ENCODE data around the gene FOXF2.

The FOXF2 gene

DNA sequence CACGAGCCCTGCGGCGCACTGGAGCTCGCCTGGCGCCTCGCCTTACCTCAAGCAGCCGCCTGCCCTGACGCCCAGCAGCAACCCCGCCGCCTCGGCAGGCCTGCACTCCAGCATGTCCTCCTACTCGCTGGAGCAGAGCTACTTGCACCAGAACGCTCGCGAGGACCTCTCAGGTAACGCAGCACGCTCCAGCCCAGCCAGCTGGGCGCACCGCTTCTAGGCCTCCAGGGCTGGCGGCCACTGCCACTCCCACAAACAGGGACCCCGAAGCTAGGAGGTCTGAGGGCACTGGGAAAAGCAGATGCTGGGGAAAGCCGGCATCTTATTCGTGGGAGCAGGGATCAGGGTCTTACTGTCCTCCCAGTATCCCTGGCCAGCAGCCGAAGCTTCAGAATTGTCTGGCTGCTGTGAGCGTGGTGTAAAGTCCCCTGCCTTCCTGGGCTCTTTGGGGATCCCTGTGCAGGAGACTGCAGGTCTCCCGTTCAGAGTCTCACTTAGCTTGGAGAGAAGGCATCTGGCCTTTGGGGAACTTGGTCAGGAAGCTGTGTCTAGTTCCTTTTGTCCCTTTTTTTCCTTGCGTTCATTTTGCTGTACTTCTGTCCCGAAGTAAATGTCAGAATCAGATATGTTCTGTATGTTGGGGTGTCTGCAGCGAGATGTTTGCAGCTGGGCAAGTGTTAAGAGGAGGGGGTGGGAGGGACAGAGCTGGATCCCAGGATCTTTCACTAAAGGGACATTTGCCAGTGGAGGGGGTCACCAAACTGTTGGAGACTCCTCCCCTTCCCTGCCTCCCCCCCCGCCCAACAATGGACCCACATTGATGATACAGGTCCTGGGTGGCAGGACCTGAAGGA lies 1.8 kb downstream of the FOXF2 start:
- Histone ChIP-seq H3K36me3 (ENCODE audit: control insufficient read depth, insufficient read depth, low read length) (no peaks in the 10 kb centered on the region), H3K27me3 (replicated peaks; ENCODE audit: control insufficient read depth, insufficient read depth, low read length) (peaks cover 3% of the 10 kb centered on the region), H3K4me3 (replicated peaks; ENCODE audit: low read depth, low read length) (no peak overlapping the region)
- TF ChIP-seq, protein P1, sequence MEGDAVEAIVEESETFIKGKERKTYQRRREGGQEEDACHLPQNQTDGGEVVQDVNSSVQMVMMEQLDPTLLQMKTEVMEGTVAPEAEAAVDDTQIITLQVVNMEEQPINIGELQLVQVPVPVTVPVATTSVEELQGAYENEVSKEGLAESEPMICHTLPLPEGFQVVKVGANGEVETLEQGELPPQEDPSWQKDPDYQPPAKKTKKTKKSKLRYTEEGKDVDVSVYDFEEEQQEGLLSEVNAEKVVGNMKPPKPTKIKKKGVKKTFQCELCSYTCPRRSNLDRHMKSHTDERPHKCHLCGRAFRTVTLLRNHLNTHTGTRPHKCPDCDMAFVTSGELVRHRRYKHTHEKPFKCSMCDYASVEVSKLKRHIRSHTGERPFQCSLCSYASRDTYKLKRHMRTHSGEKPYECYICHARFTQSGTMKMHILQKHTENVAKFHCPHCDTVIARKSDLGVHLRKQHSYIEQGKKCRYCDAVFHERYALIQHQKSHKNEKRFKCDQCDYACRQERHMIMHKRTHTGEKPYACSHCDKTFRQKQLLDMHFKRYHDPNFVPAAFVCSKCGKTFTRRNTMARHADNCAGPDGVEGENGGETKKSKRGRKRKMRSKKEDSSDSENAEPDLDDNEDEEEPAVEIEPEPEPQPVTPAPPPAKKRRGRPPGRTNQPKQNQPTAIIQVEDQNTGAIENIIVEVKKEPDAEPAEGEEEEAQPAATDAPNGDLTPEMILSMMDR (IDR thresholded peaks at IDR 0.05; ENCODE audit: insufficient read depth, low read length, poor library complexity, severe bottlenecking): no peak
- no peak for DNase-seq (ENCODE audit: extremely low read depth, insufficient read length)

DNA sequence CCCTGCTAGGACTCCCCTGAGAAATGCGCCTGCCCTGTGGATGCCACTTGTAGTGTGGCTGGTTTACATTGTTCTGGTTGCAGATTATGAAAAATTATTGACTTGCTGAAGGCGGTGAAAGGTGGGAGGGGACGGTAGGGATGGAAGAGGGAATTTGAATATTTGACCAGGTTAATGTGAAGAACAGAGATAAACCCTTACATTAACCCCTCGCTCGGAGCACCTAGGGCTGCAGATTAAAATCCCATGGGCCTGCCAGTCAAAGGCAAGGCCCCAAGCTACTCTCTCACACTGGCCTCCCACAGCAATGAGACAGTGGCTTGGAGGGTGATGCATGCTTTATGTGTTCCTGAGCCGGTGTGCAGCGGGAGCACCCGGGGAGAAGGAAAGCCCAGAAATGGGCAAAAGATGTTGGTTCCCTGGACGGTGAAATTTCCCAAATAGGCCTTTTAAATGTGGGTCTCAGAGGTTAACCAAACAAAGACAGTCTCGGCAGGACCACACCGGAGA lies 2.5 kb downstream of the FOXF2 start:
- no peak overlapping the region for H3K4me3 ChIP-seq (replicated peaks; ENCODE audit: low read depth, low read length)

DNA sequence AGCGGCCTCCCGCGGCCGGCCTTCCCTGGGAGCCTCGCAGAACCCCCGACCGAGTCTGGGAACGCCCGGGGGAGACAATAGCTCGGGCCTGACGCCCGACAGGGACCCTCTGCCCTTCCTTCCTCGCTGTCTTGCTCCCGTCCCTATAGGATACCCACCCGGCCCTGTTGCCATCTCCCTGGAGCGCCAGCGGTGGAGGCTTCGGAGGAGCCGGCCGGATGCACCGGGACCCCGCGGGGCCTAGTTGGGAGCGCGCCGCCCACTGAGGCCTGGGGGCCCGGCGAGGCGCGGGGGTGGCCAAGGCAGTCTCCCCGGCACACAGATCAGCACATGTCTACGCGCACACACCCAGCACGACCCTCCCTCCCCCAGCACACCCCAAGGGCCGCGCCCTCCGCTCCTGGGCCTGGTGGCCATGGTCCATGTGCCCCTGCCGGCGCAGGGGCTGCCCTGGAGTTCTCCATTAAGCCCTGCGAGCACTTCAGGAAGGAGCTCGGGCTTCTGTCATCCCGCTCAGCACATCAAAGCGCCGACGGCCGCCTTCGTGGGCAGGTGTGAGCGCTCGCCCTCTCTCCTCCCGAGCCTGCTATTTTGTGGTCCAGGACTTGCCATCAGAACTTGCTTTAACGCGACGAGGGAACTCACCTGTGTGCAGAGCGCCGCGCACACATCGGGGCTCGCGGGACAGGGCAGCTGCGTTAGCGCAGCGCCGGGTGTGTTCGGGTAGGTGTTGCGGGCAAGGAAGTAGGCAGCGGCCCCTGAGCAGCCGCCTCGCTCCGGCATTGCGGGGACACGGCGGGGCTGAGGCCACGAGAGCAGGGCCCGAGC lies 3.7 kb downstream of the FOXF2 start:
- no peak for DNase-seq (ENCODE audit: extremely low read depth, insufficient read length)
- no peaks in the 10 kb centered on the region for H3K36me3 ChIP-seq (ENCODE audit: control insufficient read depth, insufficient read depth, low read length)
- no peak overlapping the region for H3K4me3 ChIP-seq (replicated peaks; ENCODE audit: low read depth, low read length)
- TF ChIP-seq, protein P1 (IDR thresholded peaks at IDR 0.05; ENCODE audit: insufficient read depth, low read length, poor library complexity, severe bottlenecking): no peak
- peaks cover 3% of the 10 kb centered on the region for H3K27me3 ChIP-seq (replicated peaks; ENCODE audit: control insufficient read depth, insufficient read depth, low read length)

More for the DNA sequence above, 2.5 kb downstream of the FOXF2 start:
- no peaks in the 10 kb centered on the region for H3K36me3 ChIP-seq (ENCODE audit: control insufficient read depth, insufficient read depth, low read length)
- DNase-seq (ENCODE audit: extremely low read depth, insufficient read length): no peak
- H3K27me3 ChIP-seq (replicated peaks; ENCODE audit: control insufficient read depth, insufficient read depth, low read length): peaks cover 3% of the 10 kb centered on the region
- TF ChIP-seq, protein P1 (IDR thresholded peaks at IDR 0.05; ENCODE audit: insufficient read depth, low read length, poor library complexity, severe bottlenecking): no peak

- TF ChIP-seq, protein P1 (IDR thresholded peaks at IDR 0.05; ENCODE audit: insufficient read depth, low read length, poor library complexity, severe bottlenecking): no peak
- Histone ChIP-seq H3K36me3 (ENCODE audit: control insufficient read depth, insufficient read depth, low read length) (no peaks in the 10 kb centered on the region), H3K4me3 (replicated peaks; ENCODE audit: low read depth, low read length) (no peak overlapping the region), H3K27me3 (replicated peaks; ENCODE audit: control insufficient read depth, insufficient read depth, low read length) (peaks cover 3% of the 10 kb centered on the region)
- DNase-seq (ENCODE audit: extremely low read depth, insufficient read length): no peak
Measured at GRCh38 chr6:1393641-1394283, 4.4 kb downstream of the FOXF2 start.

- peaks cover 3% of the 10 kb centered on the region for H3K27me3 ChIP-seq (replicated peaks; ENCODE audit: control insufficient read depth, insufficient read depth, low read length)
- TF ChIP-seq, protein P1 (IDR thresholded peaks at IDR 0.05; ENCODE audit: insufficient read depth, low read length, poor library complexity, severe bottlenecking): no peak
- no peak for DNase-seq (ENCODE audit: extremely low read depth, insufficient read length)
- H3K4me3 ChIP-seq (replicated peaks; ENCODE audit: low read depth, low read length): no peak overlapping the region
- no peaks in the 10 kb centered on the region for H3K36me3 ChIP-seq (ENCODE audit: control insufficient read depth, insufficient read depth, low read length)
Measured at GRCh38 chr6:1394514-1395463, 5.4 kb downstream of the FOXF2 start.

All from GM06990 (cell line).